SHP77 treated with DMSO at 0.1 percent for 48 hours (cell line): ENCODE results near the gene BICRAL.
"Not testable (repeated sequence)": the region's sequence is repeated elsewhere in the genome, so short reads cannot be mapped to it uniquely, and the experiment has no call there.

Experiments used
- DNase-seq: peaks from one replicate; lab custom pipeline; 2025; lab: John Stamatoyannopoulos, UW

BICRAL gene

DNA sequence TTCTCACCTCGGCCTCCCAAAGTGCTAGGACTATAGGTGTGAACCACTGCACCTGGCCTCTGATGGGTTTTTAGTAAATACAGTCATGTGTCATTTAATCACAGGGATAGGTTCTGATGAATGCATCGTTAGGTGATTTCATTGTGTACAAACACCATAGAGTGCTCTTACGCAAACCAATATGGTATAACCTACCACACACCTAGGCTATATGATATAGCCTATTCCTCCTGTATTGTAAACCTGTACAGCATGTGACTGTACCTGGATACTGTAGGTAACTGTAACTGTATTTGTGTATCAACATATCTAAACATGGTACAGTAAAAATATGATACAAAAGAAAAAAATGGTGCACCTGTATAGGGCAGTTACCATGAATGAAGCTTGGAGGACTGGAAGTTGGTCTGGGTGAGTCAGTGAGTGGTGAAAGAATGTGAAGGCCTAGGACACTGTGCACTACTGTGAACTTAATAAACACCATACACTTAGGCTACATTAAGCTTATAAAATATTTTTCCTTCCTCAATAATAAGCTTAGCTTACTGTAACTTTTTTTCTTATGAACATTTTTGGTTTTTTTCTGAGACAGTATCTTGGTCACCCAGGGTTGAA, 10.0 kb downstream of the BICRAL start:
- DNase-seq: no peak

DNA sequence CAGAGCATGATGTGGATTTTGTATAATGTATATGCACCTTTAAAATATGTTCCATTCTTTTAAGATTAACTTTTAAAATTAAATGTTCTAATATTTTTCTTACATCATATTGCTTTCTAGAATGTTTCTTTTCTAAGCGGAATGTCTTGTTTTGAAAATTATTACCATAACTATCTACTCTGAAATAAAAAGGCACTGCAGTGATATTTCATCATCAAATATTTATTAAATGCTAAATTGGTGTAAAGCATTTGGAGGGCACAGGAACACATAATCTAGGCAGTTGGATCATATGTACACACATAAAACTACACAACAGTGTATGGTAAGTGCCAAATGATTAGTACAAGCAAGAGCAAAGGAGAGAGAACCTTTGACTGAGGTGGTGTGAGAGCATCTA, 13.8 kb downstream of the BICRAL start:
- DNase-seq: no peak

GRCh38 chr6:42796171-42796570, 14.3 kb downstream of the BICRAL start:
- no peak for DNase-seq

DNA sequence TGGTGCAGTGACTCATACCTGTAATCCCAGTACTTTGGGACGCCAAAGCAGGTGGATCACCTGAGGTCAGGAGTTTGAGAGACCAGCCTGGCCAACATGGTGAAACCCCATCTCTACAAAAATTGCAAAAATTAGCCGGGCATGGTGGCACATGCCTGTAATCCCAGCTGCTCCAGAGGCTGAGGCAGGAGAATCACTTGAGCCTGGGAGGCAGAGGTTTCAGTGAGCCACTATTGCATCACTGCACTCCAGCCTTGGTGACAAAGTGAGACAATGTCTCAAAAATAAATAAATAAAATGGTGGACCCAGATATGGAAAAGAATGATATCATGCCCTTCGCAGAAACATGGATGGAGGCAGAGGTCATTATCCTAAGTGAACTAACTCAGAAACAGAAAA, 15.8 kb downstream of the BICRAL start:
- DNase-seq: not testable (repeated sequence)

- no peak for DNase-seq
Measured at GRCh38 chr6:42805297-42805861, 23.5 kb downstream of the BICRAL start.

GRCh38 chr6:42806359-42806758, 24.5 kb downstream of the BICRAL start:
- not testable (repeated sequence) for DNase-seq

DNA sequence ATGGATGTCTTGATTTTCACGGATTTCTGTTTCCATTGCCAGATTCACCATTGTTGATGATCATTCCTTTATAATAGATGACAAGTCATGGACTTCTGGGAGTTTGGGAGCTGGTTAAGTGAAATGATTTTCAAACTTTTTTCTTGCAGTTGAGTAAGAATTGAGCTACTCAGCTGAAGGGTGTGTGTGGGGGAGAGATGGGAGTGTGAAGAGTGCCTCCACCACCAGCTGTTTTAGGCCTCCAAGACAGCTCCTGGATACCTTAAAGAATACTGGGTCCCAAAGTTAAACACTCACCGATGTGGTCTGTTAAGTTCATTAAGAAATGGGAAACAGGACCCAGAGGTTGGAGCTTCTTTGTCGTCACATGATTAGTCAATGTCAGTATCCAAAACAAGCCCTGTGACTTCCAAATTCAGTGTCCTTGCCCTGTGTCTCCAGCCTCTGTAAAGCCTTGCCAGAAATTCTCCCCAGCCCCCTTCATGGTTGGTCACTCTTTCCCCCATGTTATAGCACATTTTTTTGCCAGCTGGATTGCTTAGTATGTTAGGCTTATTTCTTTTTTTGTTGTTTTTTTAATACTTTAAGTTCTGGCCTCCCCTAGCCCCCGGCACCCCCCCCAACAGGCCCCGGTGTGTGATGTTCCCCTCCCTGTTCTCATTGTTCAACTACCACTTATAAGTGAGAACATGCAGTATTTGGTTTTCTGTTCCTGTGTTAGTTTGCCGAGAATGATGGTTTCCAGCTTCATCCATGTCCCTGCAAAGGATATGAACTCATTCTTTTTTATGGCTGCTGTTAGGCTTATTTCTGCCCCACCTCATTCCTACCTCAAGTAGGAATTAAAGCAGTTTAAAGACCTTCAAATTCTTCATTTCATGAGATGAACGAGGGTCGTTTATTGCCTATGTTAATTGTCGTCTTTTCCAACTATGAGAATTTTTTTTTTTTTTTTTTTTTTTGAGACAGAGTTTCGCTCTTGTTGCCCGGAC, 26.9 kb downstream of the BICRAL start:
- DNase-seq: no peak

- no peak for DNase-seq
Measured at GRCh38 chr6:42813074-42813645, 31.3 kb downstream of the BICRAL start.

DNA sequence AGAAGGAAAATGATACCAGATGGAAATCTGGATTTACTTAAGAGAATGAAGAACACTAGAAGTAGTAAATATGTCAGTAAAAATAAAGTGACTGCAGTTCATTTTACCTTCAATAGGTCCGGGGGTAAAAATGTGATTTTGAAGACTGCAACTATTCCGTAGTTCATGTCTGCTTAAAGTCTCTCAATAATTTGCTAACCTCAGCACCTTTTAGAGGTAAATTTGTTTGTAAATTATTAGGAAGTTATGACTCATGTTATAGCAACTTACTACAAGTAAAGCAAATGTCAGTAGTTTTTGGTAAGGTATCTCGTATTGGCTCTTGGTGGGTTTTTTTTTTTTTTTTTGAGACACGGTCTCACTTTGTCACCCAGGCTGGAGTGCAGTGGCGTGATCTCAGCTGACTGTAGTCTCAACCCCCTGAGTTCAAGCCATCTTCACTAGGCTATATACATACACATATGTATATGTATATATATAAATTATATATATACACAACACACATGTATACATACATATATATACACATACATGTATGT, 32.1 kb downstream of the BICRAL start:
- DNase-seq: no peak

- DNase-seq: not testable (repeated sequence)
Measured at GRCh38 chr6:42815726-42816125, 33.9 kb downstream of the BICRAL start.

- no peak for DNase-seq
Measured at GRCh38 chr6:42817907-42818306, 36.1 kb downstream of the BICRAL start.

DNA sequence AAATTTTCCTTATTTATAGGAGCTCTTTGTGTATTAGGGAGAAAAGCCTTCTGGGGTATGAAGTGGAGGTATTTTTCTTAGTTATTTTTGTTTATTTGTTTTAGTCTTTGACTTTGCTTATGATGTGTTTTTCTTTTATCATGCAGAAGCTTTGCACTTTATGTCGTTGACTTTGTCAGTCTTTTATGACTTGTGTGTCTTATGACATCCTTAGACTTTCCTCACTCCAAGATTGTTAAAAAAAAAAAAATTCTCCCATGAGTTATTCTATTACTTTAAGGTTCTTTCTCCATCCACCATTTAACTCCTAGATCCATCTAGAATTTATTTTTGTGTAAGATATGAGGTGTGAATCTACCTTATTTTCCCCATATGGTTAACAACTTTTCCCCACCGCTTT, 36.6 kb downstream of the BICRAL start:
- no peak for DNase-seq

DNA sequence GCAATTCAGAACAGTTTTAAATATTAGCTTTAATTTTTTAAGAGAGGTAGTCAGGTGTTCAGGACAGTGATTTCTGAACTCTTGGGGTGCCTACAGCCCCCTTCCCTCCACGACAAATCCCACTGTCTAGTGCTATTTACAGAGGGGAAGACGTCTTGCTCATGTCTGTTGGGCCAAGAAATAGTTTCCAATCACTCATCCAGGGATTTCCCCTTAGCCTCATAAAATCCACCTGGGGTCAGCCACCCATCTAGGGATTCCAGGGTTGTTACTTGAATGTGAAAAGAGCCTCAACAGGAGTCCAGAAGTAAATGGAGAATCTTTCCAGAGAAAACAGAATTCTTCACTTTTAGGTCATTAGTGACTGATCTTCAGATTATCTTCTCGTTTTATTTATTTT, 37.0 kb downstream of the BICRAL start:
- no peak for DNase-seq

- DNase-seq: peak; percentile 16
Measured at GRCh38 chr6:42819803-42820511, 38.1 kb downstream of the BICRAL start.

DNA sequence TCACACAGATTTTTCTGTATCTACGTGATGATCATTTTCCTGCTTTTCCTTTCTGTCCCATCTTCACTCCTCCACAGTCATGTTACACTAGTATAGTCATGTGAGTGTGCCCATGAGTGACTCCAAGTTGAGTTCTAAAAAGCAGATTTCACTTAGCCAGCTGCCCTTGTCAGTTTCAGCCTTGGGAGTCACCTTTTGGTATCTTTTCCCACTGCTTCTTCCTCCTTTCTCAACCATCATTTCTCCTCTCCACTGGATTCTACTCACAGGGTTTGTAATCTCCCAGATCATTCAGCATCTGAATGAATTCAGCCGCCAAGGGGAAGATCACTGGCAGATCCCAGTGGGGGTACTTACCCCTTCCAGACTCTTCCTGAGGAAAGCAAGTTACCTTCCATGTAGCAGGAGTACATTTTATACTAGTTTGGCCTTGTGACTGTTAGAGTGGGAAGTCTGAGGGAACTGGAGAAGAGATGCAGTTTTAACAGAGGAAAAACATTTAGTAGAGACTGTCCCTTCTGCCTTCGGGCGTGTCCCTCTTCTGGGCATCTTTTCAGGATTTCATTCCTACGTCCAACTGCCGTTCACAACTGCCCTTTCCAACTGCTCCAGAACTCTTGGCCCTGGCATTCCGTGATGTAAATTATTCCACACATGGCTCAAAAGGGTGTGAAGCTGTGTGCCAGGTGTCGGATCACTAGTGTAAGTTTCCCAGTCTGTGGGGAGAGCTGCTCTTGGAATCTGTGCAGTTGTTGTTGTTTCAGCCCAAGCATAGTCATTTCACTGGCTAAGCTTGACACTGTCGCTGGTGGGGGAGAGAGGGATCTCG, 38.9 kb downstream of the BICRAL start:
- DNase-seq: no peak

DNA sequence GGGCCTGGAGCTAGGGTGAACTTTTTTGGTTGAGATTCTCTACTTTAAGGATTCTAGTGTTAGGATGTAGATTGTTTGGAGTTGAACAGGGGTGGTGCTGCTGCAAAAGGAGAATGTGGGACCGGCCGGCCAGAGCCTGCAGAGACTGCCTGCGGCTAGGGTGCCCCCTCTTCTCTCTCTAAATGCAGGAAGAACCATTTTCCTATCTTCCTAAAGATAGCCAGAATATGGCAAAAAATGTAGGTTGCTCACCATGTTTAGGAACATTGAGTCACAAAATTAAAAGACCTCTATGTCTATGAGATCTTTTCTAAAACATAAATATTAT, 39.5 kb downstream of the BICRAL start:
- no peak for DNase-seq

DNA sequence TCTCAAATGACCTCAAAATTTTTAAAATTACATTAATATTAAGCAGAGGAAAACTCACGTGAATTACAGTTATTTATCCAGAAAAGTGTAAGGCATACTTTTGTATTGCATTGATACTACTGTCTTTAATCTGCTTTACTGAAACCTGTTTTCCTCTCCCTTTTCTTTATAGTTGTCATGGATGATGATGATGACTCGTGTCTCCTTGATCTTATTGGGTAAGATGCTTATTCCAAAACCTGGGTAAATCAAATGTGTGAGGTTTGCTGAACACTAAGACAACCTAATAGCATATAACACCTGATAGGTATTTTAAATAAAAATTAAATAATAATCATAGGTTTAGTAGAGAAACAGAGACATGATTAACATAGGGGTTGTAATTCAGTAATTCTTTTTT, 40.0 kb downstream of the BICRAL start:
- DNase-seq: no peak

DNA sequence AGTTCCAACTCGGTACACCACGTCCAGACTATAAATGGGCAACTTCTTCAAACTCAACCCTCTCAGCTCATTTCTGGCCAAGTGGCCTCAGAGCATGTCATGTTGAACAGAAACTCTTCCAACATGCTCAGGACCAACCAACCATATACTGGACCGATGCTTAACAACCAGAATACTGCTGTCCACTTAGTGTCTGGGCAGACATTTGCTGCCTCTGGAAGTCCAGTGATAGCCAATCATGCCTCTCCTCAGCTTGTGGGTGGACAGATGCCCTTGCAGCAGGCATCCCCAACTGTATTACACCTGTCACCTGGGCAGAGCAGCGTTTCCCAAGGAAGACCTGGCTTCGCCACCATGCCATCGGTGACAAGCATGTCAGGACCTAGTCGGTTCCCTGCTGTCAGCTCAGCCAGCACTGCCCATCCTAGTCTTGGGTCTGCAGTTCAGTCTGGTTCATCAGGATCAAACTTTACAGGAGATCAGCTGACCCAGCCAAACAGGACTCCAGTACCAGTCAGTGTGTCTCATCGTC, 47.8 kb downstream of the BICRAL start:
- no peak for DNase-seq

GRCh38 chr6:42831237-42831636, 49.4 kb downstream of the BICRAL start:
- DNase-seq: no peak

DNA sequence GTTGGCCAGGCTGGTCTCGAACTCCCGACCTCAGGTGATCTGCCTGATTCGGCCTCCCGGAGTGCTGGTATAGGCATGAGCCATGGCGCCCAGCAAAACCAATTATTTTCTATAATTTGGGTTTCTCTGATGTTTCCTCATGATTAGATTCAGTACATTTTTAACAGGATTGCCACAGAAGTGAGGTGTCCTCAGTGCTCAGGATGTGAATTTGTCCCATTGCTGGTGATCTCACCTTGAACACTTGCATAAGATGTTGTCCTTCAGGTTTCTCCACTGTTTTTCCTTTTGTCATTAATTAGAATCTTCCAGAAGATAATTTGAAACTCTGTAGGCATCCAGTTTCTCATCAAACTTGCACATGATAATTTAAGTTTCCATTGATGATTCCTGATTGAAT, 52.2 kb downstream of the BICRAL start:
- DNase-seq: no peak
